ENCODE data around the gene CDKL4.
"Not testable (repeated sequence)": the region's sequence is repeated elsewhere in the genome, so short reads cannot be mapped to it uniquely, and the experiment has no call there.

Gene CDKL4

GRCh38 chr2:39144416-39144815, 99.4 kb downstream of the CDKL4 start:
- no peak for DNase-seq (ENCODE audit: low read depth in 2 of 2)

GRCh38 chr2:39142904-39143605, 100.7 kb downstream of the CDKL4 start:
- DNase-seq (ENCODE audit: low read depth in 2 of 2) = no peak

GRCh38 chr2:39141334-39142271, 102.2 kb downstream of the CDKL4 start:
- DNase-seq (ENCODE audit: low read depth in 2 of 2) = no peak

- not testable (repeated sequence) for DNase-seq (ENCODE audit: low read depth in 2 of 2)
Observed at GRCh38 chr2:39140948-39141333, 102.8 kb downstream of the CDKL4 start.

GRCh38 chr2:39140322-39140847, 103.4 kb downstream of the CDKL4 start:
- DNase-seq (ENCODE audit: low read depth in 2 of 2) = no peak

- no peak for DNase-seq (ENCODE audit: low read depth in 2 of 2)
Observed at GRCh38 chr2:39139511-39140237, 104.1 kb downstream of the CDKL4 start.

GRCh38 chr2:39138837-39139211, 104.9 kb downstream of the CDKL4 start:
- DNase-seq (ENCODE audit: low read depth in 2 of 2) = no peak

GRCh38 chr2:39138187-39138836, 105.5 kb downstream of the CDKL4 start:
- not testable (repeated sequence) for DNase-seq (ENCODE audit: low read depth in 2 of 2)

- no peak for DNase-seq (ENCODE audit: low read depth in 2 of 2)
Observed at GRCh38 chr2:39136799-39137198, 107.0 kb downstream of the CDKL4 start.

- no peak for DNase-seq (ENCODE audit: low read depth in 2 of 2)
Observed at GRCh38 chr2:39135690-39136259, 108.0 kb downstream of the CDKL4 start.

GRCh38 chr2:39133215-39133851, 110.4 kb downstream of the CDKL4 start:
- DNase-seq (ENCODE audit: low read depth in 2 of 2) = no peak

GRCh38 chr2:39128919-39129391, 114.8 kb downstream of the CDKL4 start:
- DNase-seq (ENCODE audit: low read depth in 2 of 2) = peak; percentile 56 to 60

- no peak for DNase-seq (ENCODE audit: low read depth in 2 of 2)
Observed at GRCh38 chr2:39127973-39128372, 115.8 kb downstream of the CDKL4 start.
